SKM-1 (cell line): ENCODE data around the gene DNAJA2.

Experiments
- DNase-seq: peaks from one replicate; lab custom pipeline; 2025; ENCODE audit not compliant: unreplicated experiment; lab: John Stamatoyannopoulos, UW

DNAJA2 gene

GRCh38 chr16:46929378-46930332, 43.8 kb downstream of the DNAJA2 start:
- DNase-seq, result peak; percentile 28

- DNase-seq, result no peak
These were observed 44.7 kb downstream of the DNAJA2 start for GRCh38 chr16:46928811-46929210.

GRCh38 chr16:46927273-46927672, 46.2 kb downstream of the DNAJA2 start:
- DNase-seq, result no peak

- DNase-seq, result no peak
These were observed 46.8 kb downstream of the DNAJA2 start for GRCh38 chr16:46926470-46927225.

GRCh38 chr16:46924402-46924801, 49.1 kb downstream of the DNAJA2 start:
- DNase-seq, result no peak

- no peak for DNase-seq
These were observed 49.8 kb downstream of the DNAJA2 start for GRCh38 chr16:46923513-46924295.

- no peak for DNase-seq
These were observed 51.2 kb downstream of the DNAJA2 start for GRCh38 chr16:46922239-46922638.

- no peak for DNase-seq
These were observed 52.9 kb downstream of the DNAJA2 start for GRCh38 chr16:46920402-46921068.

GRCh38 chr16:46918905-46919792, 54.3 kb downstream of the DNAJA2 start:
- DNase-seq, result no peak

- no peak for DNase-seq
These were observed 55.1 kb downstream of the DNAJA2 start for GRCh38 chr16:46918400-46918799.

- DNase-seq, result no peak
These were observed 56.5 kb downstream of the DNAJA2 start for GRCh38 chr16:46916980-46917379.

GRCh38 chr16:46915483-46916025, 57.9 kb downstream of the DNAJA2 start:
- DNase-seq, result no peak

GRCh38 chr16:46914556-46915201, 58.8 kb downstream of the DNAJA2 start:
- DNase-seq, result no peak

GRCh38 chr16:46911650-46912049, 61.8 kb downstream of the DNAJA2 start:
- DNase-seq, result no peak

GRCh38 chr16:46911038-46911437, 62.4 kb downstream of the DNAJA2 start:
- DNase-seq, result no peak

- peak; percentile 3 for DNase-seq
These were observed 64.7 kb downstream of the DNAJA2 start for GRCh38 chr16:46908540-46909372.

- DNase-seq, result no peak
These were observed 66.3 kb downstream of the DNAJA2 start for GRCh38 chr16:46907061-46907774.
